ENCODE measurements around the gene RHOH. TPM values are rescaled to one million over a fixed set of nuclear protein-coding genes. Genes with fewer than 3 reads are reported as not detected.
"Not testable (repeated sequence)": the region's sequence is repeated elsewhere in the genome, so short reads cannot be mapped to it uniquely, and the experiment has no call there.

The RHOH gene
- total and polyA plus RNA-seq, 9 of the 15 experiments (the other 6 are each of a cell fraction or from before 2014, with no cell fraction given) = 14.3 to 37.7 (median 23.2) TPM

DNA sequence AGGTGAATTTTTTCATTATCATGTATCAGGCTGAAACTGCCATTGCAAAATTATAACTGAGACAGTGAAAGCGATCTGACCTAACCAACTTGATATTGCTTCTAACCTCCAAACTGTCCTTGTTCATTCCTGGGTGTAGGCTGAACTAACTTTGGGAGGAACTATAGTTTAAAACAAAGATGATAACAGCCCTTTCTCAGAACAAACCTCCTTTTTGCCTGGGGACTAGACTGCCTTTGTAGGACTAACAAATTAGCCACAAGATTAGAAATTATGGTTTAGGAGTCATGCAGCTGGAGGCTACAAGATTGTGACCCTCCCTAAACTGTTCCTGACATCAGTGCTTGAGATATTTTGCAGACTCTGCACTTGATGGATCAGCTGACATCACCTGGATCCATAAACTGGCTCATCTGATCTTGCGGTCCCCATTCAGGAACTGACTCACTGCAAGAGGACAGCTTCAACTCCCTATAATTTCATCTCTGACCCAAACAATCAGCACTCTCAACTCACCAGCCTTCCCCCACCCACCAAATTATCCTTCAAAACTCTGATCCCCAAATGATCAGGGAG is 93.9 kb downstream of the RHOH start (continued):
- TF ChIP-seq SMARCA4 (IDR thresholded peaks at IDR 0.05) = peak; percentile 95
- TF ChIP-seq, protein P1, sequence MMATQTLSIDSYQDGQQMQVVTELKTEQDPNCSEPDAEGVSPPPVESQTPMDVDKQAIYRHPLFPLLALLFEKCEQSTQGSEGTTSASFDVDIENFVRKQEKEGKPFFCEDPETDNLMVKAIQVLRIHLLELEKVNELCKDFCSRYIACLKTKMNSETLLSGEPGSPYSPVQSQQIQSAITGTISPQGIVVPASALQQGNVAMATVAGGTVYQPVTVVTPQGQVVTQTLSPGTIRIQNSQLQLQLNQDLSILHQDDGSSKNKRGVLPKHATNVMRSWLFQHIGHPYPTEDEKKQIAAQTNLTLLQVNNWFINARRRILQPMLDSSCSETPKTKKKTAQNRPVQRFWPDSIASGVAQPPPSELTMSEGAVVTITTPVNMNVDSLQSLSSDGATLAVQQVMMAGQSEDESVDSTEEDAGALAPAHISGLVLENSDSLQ (IDR thresholded peaks at IDR 0.05) = peak; percentile 88
- TF ChIP-seq MEIS2 (IDR thresholded peaks at IDR 0.05; ENCODE audit: partially characterized antibody) = peak; percentile 94
- TF ChIP-seq, protein P2, sequence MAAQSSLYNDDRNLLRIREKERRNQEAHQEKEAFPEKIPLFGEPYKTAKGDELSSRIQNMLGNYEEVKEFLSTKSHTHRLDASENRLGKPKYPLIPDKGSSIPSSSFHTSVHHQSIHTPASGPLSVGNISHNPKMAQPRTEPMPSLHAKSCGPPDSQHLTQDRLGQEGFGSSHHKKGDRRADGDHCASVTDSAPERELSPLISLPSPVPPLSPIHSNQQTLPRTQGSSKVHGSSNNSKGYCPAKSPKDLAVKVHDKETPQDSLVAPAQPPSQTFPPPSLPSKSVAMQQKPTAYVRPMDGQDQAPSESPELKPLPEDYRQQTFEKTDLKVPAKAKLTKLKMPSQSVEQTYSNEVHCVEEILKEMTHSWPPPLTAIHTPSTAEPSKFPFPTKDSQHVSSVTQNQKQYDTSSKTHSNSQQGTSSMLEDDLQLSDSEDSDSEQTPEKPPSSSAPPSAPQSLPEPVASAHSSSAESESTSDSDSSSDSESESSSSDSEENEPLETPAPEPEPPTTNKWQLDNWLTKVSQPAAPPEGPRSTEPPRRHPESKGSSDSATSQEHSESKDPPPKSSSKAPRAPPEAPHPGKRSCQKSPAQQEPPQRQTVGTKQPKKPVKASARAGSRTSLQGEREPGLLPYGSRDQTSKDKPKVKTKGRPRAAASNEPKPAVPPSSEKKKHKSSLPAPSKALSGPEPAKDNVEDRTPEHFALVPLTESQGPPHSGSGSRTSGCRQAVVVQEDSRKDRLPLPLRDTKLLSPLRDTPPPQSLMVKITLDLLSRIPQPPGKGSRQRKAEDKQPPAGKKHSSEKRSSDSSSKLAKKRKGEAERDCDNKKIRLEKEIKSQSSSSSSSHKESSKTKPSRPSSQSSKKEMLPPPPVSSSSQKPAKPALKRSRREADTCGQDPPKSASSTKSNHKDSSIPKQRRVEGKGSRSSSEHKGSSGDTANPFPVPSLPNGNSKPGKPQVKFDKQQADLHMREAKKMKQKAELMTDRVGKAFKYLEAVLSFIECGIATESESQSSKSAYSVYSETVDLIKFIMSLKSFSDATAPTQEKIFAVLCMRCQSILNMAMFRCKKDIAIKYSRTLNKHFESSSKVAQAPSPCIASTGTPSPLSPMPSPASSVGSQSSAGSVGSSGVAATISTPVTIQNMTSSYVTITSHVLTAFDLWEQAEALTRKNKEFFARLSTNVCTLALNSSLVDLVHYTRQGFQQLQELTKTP (IDR thresholded peaks at IDR 0.05; ENCODE audit: low read depth in 1 of 2, partially characterized antibody in 2 of 2) = peak; percentile 47 to 65
- TF ChIP-seq SMARCE1 (IDR thresholded peaks at IDR 0.05) = peak; percentile 97
- TF ChIP-seq RNF2 (IDR thresholded peaks at IDR 0.05) = peak; percentile 96
- TF ChIP-seq EP300 (IDR thresholded peaks at IDR 0.05; ENCODE audit: low read length) = peak; percentile 94
- peak; percentile 91 for TF ChIP-seq ZBED1 (IDR thresholded peaks at IDR 0.05)
- 0 out of 2 replicates have a peak, but pooled peaks have one; percentile 73 for TF ChIP-seq NBN (IDR thresholded peaks at IDR 0.05; ENCODE audit: low read depth)
- peak; percentile 93 for TF ChIP-seq ATF7 (IDR thresholded peaks at IDR 0.05)
- TF ChIP-seq STAT5A (IDR thresholded peaks at IDR 0.05; ENCODE audit: borderline replicate concordance, low read length) = peak; percentile 83
- peak; percentile 38; the same call in 1 of the 2 replicates for TF ChIP-seq REST (IDR thresholded peaks at IDR 0.05; ENCODE audit: borderline replicate concordance)
- TF ChIP-seq REST (CRISPR knock-in tag; IDR thresholded peaks at IDR 0.05; ENCODE audit: low read depth) = not testable (repeated sequence)

All from K562 (cell line).